Heart right ventricle (tissue), 16 donors: ENCODE measurements around the gene NSA2. TPM values are rescaled to one million over a fixed set of nuclear protein-coding genes. Genes with fewer than 3 reads are reported as not detected.
"Not testable (repeated sequence)": the region's sequence is repeated elsewhere in the genome, so short reads cannot be mapped to it uniquely, and the experiment has no call there.

Source experiments
- ATAC-seq, 8 donors: fragments of 200-7000 bp; cut with Tn5 transposase; one replicate each; pipeline ENCODE4 v1.9.1; 2020; ENCODE audit warnings: mild to moderate bottlenecking in 8 of 8, moderate library complexity in 8 of 8, moderate number of reproducible peaks in 1 of 8
- DNase-seq, 2 donors: peaks; one replicate each; pipeline ENCODE4 v3.0.0-alpha.2; 2020
- H3K27ac ChIP-seq, 10 donors: fragments of 200-600 bp; sonication (generic) in 2 of 10; one replicate each; pipeline versions ENCODE4 v1.5.0 to v1.8.0; 2020 to 2022; ENCODE audit warnings: mild to moderate bottlenecking in 3 of 10
- H3K27me3 ChIP-seq, 7 donors: fragments of 200-600 bp; one replicate each; pipeline ENCODE4 v1.8.0; 2021 to 2022; ENCODE audit warnings: mild to moderate bottlenecking in 2 of 7
- H3K36me3 ChIP-seq, 9 donors: fragments of 200-600 bp; sonication (generic) in 1 of 9; one replicate each; pipeline versions ENCODE4 v1.5.0 to v1.8.0; 2020 to 2022; ENCODE audit warnings: mild to moderate bottlenecking in 2 of 9
- H3K4me1 ChIP-seq, 9 donors: fragments of 200-600 bp; sonication (generic) in 1 of 9; one replicate each; pipeline versions ENCODE4 v1.5.0 to v1.8.0; 2020 to 2022; ENCODE audit warnings: mild to moderate bottlenecking in 4 of 9
- H3K4me3 ChIP-seq, 10 donors: fragments of 200-600 bp; sonication (generic) in 2 of 10; one replicate each; pipeline versions ENCODE4 v1.5.0 to v1.8.0; 2020 to 2022; ENCODE audit warnings: mild to moderate bottlenecking in 7 of 10, moderate library complexity in 2 of 10
- H3K9me3 ChIP-seq, 11 donors: fragments of 200-600 bp in 10 of 11; sonication (generic) in 2 of 11; one replicate each; pipeline versions ENCODE4 v1.5.0 to v1.8.0; 2013 to 2022; ENCODE audit warnings: mild to moderate bottlenecking in 2 of 11, control low read depth in 1 of 11, moderate library complexity in 1 of 11
- WGBS, 2 donors: extraction: QIAGEN DNeasy Blood & Tissue Kit; methylation state at CpG; one replicate each; pipeline ENCODE4 v1.1.7; 2013; ENCODE audit warnings: inconsistent platforms in 1 of 2; 5-methylcytosine and 5-hydroxymethylcytosine counted together
- intact Hi-C, 10 donors: fragments of 100-400 bp; cut with DNase I; formaldehyde crosslinking; loops; one replicate each; pipeline versions ENCODE4 v1.11.1 to v1.14.2; 2022
- polyA plus RNA-seq, 2 donors: library from polyadenylated mRNA; stranded (reverse); fragments of 200-250 nt; gene quantifications; one replicate each; pipeline ENCODE4 v1.2.3, GENCODE V29; 2013
- total RNA-seq, 10 donors: library from RNA; stranded (reverse); fragmentation: NEBNext Ultra II Directional in 3 of 10; extraction: Animal tissue kit (Norgen Biotek cat#: 25700) in 3 of 10; gene quantifications; one replicate each; pipeline versions ENCODE4 v1.2.1 to v1.2.4, GENCODE V29; 2021 to 2023
- TF ChIP-seq, protein P1 (sequence below), 9 donors: fragments of 200-600 bp; sonication (generic) in 2 of 9; IDR thresholded peaks; one replicate each; pipeline versions ENCODE4 v1.5.0 to v1.8.0; 2021 to 2022; ENCODE audit warnings: antibody characterized with exemption in 9 of 9, mild to moderate bottlenecking in 5 of 9, moderate library complexity in 1 of 9
- donor health status: Arrhythmogenic right ventricular cardiomyopathy.
- donor health status: ischemic (EF 13 %, LVEDD 7.1; RV severe dilation, severe dysfunction).
- donor health status: healthy with polysubstance abuse.
- donor health status: DM: no; HTN: yes; CAD: no.
- donor health status: DM: no; HTN: no; CAD: no.
- donor health status: ischemic (EF 25% LVEDD 6.9; RV normal size, moderate dysfunction).
- donor health status: ischemic (EF 25% LVEDD 5.7; RV mildly dilated, moderate dysfunction).
- donor health status: healthy.
- donor health status: DM: yes; HTN: yes; CAD: no.
- donor health status: Ischemic cardiomyopathy.
- donor health status: ischemic (EF 35%, LVEDD 5.7; RV mildly dilated, moderate dysfunction).
- donor health status: nonischemic (EF 11% LVEDD 7.7; RV severe dilation, severe dysfunction).
- donor health status: DM: yes; HTN: yes; CAD: no.
- donor health status: PGD.
- donor health status: ischemic (EF 29% LVEDD 5.4; RV normal size, mild dysfunction).
- donor health status: nonischemic (EF 23%, LVEDD 6.1; RV moderate dilation, normal function).

NSA2 gene
- total and polyA plus RNA-seq, 12 donors = 27.4 to 82.9 (median 50.5) TPM

DNA sequence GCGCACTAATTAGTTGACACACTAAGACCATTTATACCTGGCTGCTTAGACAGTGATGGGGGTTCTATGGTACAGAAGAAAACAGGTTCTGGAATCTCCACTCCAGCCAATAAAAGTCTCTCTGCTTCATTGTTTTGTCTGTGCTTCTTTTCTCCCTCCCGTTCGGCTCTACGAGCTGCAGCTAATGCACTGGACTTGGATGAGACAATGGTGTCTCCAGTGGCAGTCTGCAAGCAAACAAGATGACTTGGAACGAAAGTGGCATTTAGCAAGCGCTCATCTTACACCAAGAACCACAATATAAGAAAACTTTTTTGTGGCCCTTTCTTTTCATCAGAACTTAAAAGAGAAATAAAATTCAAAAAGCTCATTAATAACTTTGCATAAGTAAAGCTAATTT, 30.3 kb upstream of the NSA2 start:
- intact Hi-C loops = no loop called here
- Histone ChIP-seq H3K36me3 (peaks cover 0 to 99% (median 33%) of the 10 kb centered on the region in 9 donors), H3K4me3 (no peak overlapping the region), H3K9me3 (no peaks in the 10 kb centered on the region), H3K4me1 (no peaks in the 10 kb centered on the region), H3K27ac (no peak overlapping the region), H3K27me3 (no peaks in the 10 kb centered on the region)
- DNase-seq (no peak), ATAC-seq (no peak)
- 89 to 95% methylated on average over 6 of the region's 6 CpGs for WGBS, 2 donors
- TF ChIP-seq, protein P1, sequence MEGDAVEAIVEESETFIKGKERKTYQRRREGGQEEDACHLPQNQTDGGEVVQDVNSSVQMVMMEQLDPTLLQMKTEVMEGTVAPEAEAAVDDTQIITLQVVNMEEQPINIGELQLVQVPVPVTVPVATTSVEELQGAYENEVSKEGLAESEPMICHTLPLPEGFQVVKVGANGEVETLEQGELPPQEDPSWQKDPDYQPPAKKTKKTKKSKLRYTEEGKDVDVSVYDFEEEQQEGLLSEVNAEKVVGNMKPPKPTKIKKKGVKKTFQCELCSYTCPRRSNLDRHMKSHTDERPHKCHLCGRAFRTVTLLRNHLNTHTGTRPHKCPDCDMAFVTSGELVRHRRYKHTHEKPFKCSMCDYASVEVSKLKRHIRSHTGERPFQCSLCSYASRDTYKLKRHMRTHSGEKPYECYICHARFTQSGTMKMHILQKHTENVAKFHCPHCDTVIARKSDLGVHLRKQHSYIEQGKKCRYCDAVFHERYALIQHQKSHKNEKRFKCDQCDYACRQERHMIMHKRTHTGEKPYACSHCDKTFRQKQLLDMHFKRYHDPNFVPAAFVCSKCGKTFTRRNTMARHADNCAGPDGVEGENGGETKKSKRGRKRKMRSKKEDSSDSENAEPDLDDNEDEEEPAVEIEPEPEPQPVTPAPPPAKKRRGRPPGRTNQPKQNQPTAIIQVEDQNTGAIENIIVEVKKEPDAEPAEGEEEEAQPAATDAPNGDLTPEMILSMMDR (IDR thresholded peaks at IDR 0.05) = no peak

- Histone ChIP-seq H3K27ac (no peak overlapping the region), H3K4me1 (no peaks in the 10 kb centered on the region), H3K9me3 (no peaks in the 10 kb centered on the region), H3K4me3 (no peak overlapping the region), H3K27me3 (no peaks in the 10 kb centered on the region), H3K36me3 (peaks cover 0 to 100% (median 29%) of the 10 kb centered on the region in 9 donors)
- ATAC-seq (no peak), DNase-seq (no peak)
- TF ChIP-seq, protein P1 (IDR thresholded peaks at IDR 0.05) = no peak
- WGBS, 2 donors = 97 to 100% methylated on average over 4 of the region's 4 CpGs
- intact Hi-C loops = no loop called here
Observed at GRCh38 chr5:74738406-74738805, 28.6 kb upstream of the NSA2 start.

- intact Hi-C loops, H3K27me3 ChIP-seq, H3K4me1 ChIP-seq, H3K4me3 ChIP-seq, H3K9me3 ChIP-seq, H3K27ac ChIP-seq, DNase-seq, ATAC-seq: not testable (repeated sequence)
- H3K36me3 ChIP-seq = peaks cover 0 to 99% (median 46%) of the 10 kb centered on the region in 9 donors
- 95% methylated on average over 4 of the region's 4 CpGs for WGBS, 2 donors
Observed at GRCh38 chr5:74748742-74749141, 18.3 kb upstream of the NSA2 start.

DNA sequence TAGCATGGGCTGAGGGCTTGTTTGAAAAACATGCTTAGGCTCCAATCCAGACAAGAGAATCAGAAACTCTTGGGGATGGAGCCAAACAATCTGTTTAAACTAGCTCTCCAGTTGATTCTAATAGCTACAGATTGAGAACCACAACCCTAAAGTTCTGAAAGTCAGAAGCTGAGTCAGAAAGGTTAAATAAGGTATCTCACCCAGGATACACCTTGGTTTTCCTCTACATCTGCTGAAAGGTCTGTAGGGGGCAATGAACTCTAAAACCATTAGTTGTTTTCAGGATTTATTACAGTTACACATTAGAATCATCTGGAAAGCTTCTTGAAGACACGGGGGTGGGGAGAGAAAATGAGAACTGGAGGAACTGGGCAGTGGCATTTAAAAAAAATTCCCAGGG, 5.8 kb upstream of the NSA2 start:
- no peak overlapping the region for H3K4me3 ChIP-seq
- WGBS, 2 donors = 79 to 81% methylated on average over 1 of the region's 1 CpG
- DNase-seq = no peak
- H3K9me3 ChIP-seq = peaks cover 0 to 8% (median 0%) of the 10 kb centered on the region in 11 donors
- intact Hi-C loops = loop anchor here in 6 of 10 donors (10.0 kb wide), 5 partner anchors 76 to 1196 kb away; partner anchors contain the start of genes ANKRA2 (in 1 of the 6), HEXB (in 1 of the 6) and UTP15 (in 1 of the 6)
- H3K36me3 ChIP-seq = peaks cover 0 to 79% (median 37%) of the 10 kb centered on the region in 9 donors
- peaks cover 5 to 52% (median 21%) of the 10 kb centered on the region in 9 donors for H3K4me1 ChIP-seq
- no peak for ATAC-seq
- no peak overlapping the region for H3K27ac ChIP-seq
- no peaks in the 10 kb centered on the region for H3K27me3 ChIP-seq
- TF ChIP-seq, protein P1 (IDR thresholded peaks at IDR 0.05) = no peak

GRCh38 chr5:74762599-74762998, 4.5 kb upstream of the NSA2 start:
- intact Hi-C loops = loop anchor here in 6 of 10 donors (10.0 kb wide), 5 partner anchors 78 to 1198 kb away; partner anchors contain the start of genes ANKRA2 (in 1 of the 6), HEXB (in 1 of the 6) and UTP15 (in 1 of the 6)
- no peak for ATAC-seq
- peaks cover 5 to 53% (median 22%) of the 10 kb centered on the region in 9 donors for H3K4me1 ChIP-seq

More at GRCh38 chr5:74762599-74762998, 4.5 kb upstream of the NSA2 start:
- DNase-seq = no peak
- no peak overlapping the region for H3K4me3 ChIP-seq
- TF ChIP-seq, protein P1 (IDR thresholded peaks at IDR 0.05) = no peak
- peaks cover 0 to 66% (median 23%) of the 10 kb centered on the region in 9 donors for H3K36me3 ChIP-seq
- WGBS, 2 donors = 94 to 96% methylated on average over 2 of the region's 2 CpGs
- no peaks in the 10 kb centered on the region for H3K9me3 ChIP-seq
- H3K27me3 ChIP-seq = no peaks in the 10 kb centered on the region
- no peak overlapping the region for H3K27ac ChIP-seq
